Neuronal stem cell (in vitro differentiated cells): ENCODE results near the gene TRMT61A.

Experiments
- DNase-seq: peaks from one replicate; pipeline ENCODE4 v3.0.0-alpha.2; 2013; ENCODE audit warnings: low spot score
- H2AFZ ChIP-seq: one replicate; pipeline ENCODE4 v1.6.1; 2013; ENCODE audit warnings: mild to moderate bottlenecking, low read length, inconsistent platforms
- H2AK5ac ChIP-seq: 2 replicates; pipeline ENCODE4 v1.6.1; 2013; ENCODE audit warnings: low read depth, mild to moderate bottlenecking, inconsistent platforms, low read length, moderate library complexity, mixed read lengths
- H2BK120ac ChIP-seq: 2 replicates; pipeline ENCODE4 v1.6.1; 2013; ENCODE audit warnings: low read depth, mild to moderate bottlenecking, inconsistent platforms, low read length, moderate library complexity, mixed read lengths
- H2BK12ac ChIP-seq: one replicate; pipeline ENCODE4 v1.6.1; 2013; ENCODE audit warnings: low read length, inconsistent platforms
- H2BK15ac ChIP-seq: 2 replicates; pipeline ENCODE4 v1.6.1; 2013; ENCODE audit warnings: mild to moderate bottlenecking, low read length, inconsistent platforms, mixed read lengths
- H2BK5ac ChIP-seq: one replicate; pipeline ENCODE4 v1.6.1; 2013; ENCODE audit warnings: inconsistent platforms, mild to moderate bottlenecking, low read length, moderate library complexity
- H3K14ac ChIP-seq: one replicate; pipeline ENCODE4 v1.6.1; 2013; ENCODE audit warnings: low read length, inconsistent platforms
- H3K18ac ChIP-seq: 2 replicates; pipeline ENCODE4 v1.6.1; 2013; ENCODE audit warnings: low read length, inconsistent platforms
- H3K23ac ChIP-seq: 2 replicates; pipeline ENCODE4 v1.6.1; 2013; ENCODE audit warnings: low read depth, mild to moderate bottlenecking, mixed read lengths, low read length, inconsistent platforms; ENCODE audit not compliant: poor library complexity
- H3K27ac ChIP-seq: replicated peaks from 3 replicates; pipeline ENCODE4 v1.5.1; 2013; ENCODE audit warnings: low read length, inconsistent platforms
- H3K27me3 ChIP-seq, 3 experiments: 2 replicates each; pipeline ENCODE4 v1.6.1; 2013; ENCODE audit warnings: low read length in 3 of 3, mild to moderate bottlenecking in 2 of 3, inconsistent platforms in 1 of 3, low read depth in 1 of 3, mixed read lengths in 1 of 3, moderate library complexity in 1 of 3; ENCODE audit not compliant: control insufficient read depth in 3 of 3, insufficient read depth in 3 of 3
- H3K36me3 ChIP-seq, 2 donors: replicated peaks in 1 of 2; 2 replicates each; pipeline ENCODE4 v1.6.1; 2013; ENCODE audit warnings: low read length in 2 of 2; ENCODE audit not compliant: control insufficient read depth in 2 of 2, insufficient read depth in 2 of 2
- H3K4ac ChIP-seq: 2 replicates; pipeline ENCODE4 v1.6.1; 2013; ENCODE audit warnings: inconsistent platforms, mild to moderate bottlenecking, low read length, moderate library complexity
- H3K4me1 ChIP-seq, 2 donors: 1 replicate in 1 of 2; 2 replicates in 1 of 2; pipeline ENCODE4 v1.6.1; 2013; ENCODE audit warnings: low read length in 2 of 2, low read depth in 1 of 2; ENCODE audit not compliant: control insufficient read depth in 2 of 2, insufficient read depth in 1 of 2
- H3K4me2 ChIP-seq: one replicate; pipeline ENCODE4 v1.6.1; 2013; ENCODE audit warnings: mild to moderate bottlenecking, low read length, inconsistent platforms; ENCODE audit not compliant: insufficient read depth, poor library complexity, severe bottlenecking
- H3K4me3 ChIP-seq, 2 donors: 2 replicates each; pipeline ENCODE4 v1.5.1; 2013; ENCODE audit warnings: low read length in 2 of 2, mild to moderate bottlenecking in 2 of 2, inconsistent platforms in 1 of 2, moderate library complexity in 1 of 2
- H3K79me1 ChIP-seq: one replicate; pipeline ENCODE4 v1.6.1; 2013; ENCODE audit warnings: low read depth, mild to moderate bottlenecking, inconsistent platforms, low read length, moderate library complexity
- H3K9ac ChIP-seq: one replicate; pipeline ENCODE4 v1.6.1; 2013; ENCODE audit warnings: mild to moderate bottlenecking, low read depth, low read length, inconsistent platforms; ENCODE audit not compliant: poor library complexity
- H3K9me3 ChIP-seq, 2 donors: replicated peaks in 1 of 2; 2 replicates each; pipeline versions ENCODE3 to v1.6.1; 2013; ENCODE audit warnings: low read length in 2 of 2, mild to moderate bottlenecking in 2 of 2, inconsistent platforms in 1 of 2, low read depth in 1 of 2, mixed read lengths in 1 of 2, moderate library complexity in 1 of 2; ENCODE audit not compliant: control insufficient read depth in 2 of 2, insufficient read depth in 1 of 2
- H4K8ac ChIP-seq: one replicate; pipeline ENCODE4 v1.6.1; 2013; ENCODE audit warnings: low read depth, mild to moderate bottlenecking, inconsistent platforms, low read length, moderate library complexity
- H4K91ac ChIP-seq: one replicate; pipeline ENCODE4 v1.6.1; 2013; ENCODE audit warnings: low read length, low read depth, mild to moderate bottlenecking, inconsistent platforms; ENCODE audit not compliant: poor library complexity
- WGBS, 2 donors: extraction: QIAGEN DNeasy Blood & Tissue Kit; methylation state at CpG; one replicate each; pipeline ENCODE4 v1.1.7; 2013; ENCODE audit warnings: missing lambda C conversion rate in 2 of 2, mixed read lengths in 1 of 2; ENCODE audit not compliant: insufficient read length in 2 of 2, insufficient replicate concordance in 1 of 2; ENCODE audit errors: extremely low coverage in 2 of 2; 5-methylcytosine and 5-hydroxymethylcytosine counted together

TRMT61A gene

GRCh38 chr14:103546652-103547454 lies 17.9 kb downstream of the TRMT61A start:
- no peaks in the 10 kb centered on the region for H3K27me3 ChIP-seq
- WGBS, 2 donors = no CpG with 5 or more reads among the region's 21 CpGs
- H3K4ac ChIP-seq = peak overlapping the region; percentile 77
- H3K18ac ChIP-seq = peak overlapping the region; percentile 76
- H3K14ac ChIP-seq = peak overlapping the region; percentile 97
- H3K4me2 ChIP-seq = no peak overlapping the region
- H2BK15ac ChIP-seq = peak overlapping the region; percentile 70
- H2AFZ ChIP-seq = peak overlapping the region; percentile 1
- H3K9me3 ChIP-seq = no peaks in the 10 kb centered on the region
- peaks cover 31 to 52% of the 10 kb centered on the region in 2 donors for H3K4me1 ChIP-seq
- H3K23ac ChIP-seq = peak overlapping the region; percentile 91
- H3K36me3 ChIP-seq = no peaks in the 10 kb centered on the region
- H3K79me1 ChIP-seq = peaks cover 12% of the 10 kb centered on the region
- no peak for DNase-seq
- H3K27ac ChIP-seq = no peak overlapping the region
- no peak overlapping the region for H4K8ac ChIP-seq
- H3K4me3 ChIP-seq = no peak overlapping the region
- peak overlapping the region; percentile 99 for H2AK5ac ChIP-seq
- peak overlapping the region; percentile 98 for H2BK5ac ChIP-seq
- H2BK12ac ChIP-seq = peak overlapping the region; percentile 59
- H3K9ac ChIP-seq = peak overlapping the region; percentile 72
- peak overlapping the region; percentile 53 for H4K91ac ChIP-seq
- peak overlapping the region; percentile 61 for H2BK120ac ChIP-seq

DNA sequence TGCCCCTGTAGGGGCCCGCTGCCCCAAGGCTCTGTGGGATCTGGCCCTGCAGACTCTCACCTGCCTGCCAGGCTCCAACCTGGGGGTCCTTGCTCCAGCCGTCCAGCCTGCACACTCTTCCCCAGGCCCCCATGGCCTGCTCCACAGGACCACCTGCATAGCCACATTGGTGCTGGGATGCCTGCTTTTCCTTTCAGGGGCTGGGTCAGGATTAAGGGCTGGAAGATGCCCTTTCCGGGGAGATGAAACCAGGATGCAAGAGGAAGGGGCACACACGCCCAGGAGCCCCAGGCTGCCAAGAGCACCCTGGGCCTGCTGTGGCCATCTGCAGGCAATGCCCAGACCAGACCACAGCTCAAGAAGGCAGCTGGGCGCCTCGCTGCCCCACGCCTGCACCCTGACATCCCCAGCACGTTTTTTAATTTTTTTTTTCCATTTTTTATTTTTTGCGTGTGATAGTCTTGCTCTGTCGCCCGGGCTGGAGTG lies 18.5 kb downstream of the TRMT61A start:
- Histone ChIP-seq H3K4me3 (no peak overlapping the region), H3K23ac (no peak overlapping the region), H4K8ac (no peak overlapping the region), H3K36me3 (no peaks in the 10 kb centered on the region), H3K14ac (no peak overlapping the region), H3K4ac (no peak overlapping the region), H3K4me1 (peaks cover 24 to 46% of the 10 kb centered on the region in 2 donors), H3K18ac (peak overlapping the region; percentile 74), H3K27me3 (no peaks in the 10 kb centered on the region), H3K27ac (no peak overlapping the region), H2AFZ (no peak overlapping the region), H3K79me1 (peaks cover 12% of the 10 kb centered on the region), H3K9me3 (no peaks in the 10 kb centered on the region), H2BK120ac (peak overlapping the region; percentile 61), H2AK5ac (peak overlapping the region; percentile 99), H2BK15ac (peak overlapping the region; percentile 70), H2BK12ac (peak overlapping the region; percentile 59), H3K9ac (no peak overlapping the region), H3K4me2 (no peak overlapping the region), H2BK5ac (peak overlapping the region; percentile 98), H4K91ac (peak overlapping the region; percentile 9)
- DNase-seq = no peak
- WGBS, 2 donors = no CpG with 5 or more reads among the region's 11 CpGs

GRCh38 chr14:103547941-103548462 lies 19.0 kb downstream of the TRMT61A start:
- peaks cover 12% of the 10 kb centered on the region for H3K79me1 ChIP-seq
- H3K36me3 ChIP-seq = no peaks in the 10 kb centered on the region
- H3K4me2 ChIP-seq = no peak overlapping the region
- no peak overlapping the region for H2BK5ac ChIP-seq
- peak overlapping the region; percentile 37 for H2BK15ac ChIP-seq
- H2AFZ ChIP-seq = no peak overlapping the region
- no peak overlapping the region for H3K4me3 ChIP-seq
- no peaks in the 10 kb centered on the region for H3K27me3 ChIP-seq
- no peak for DNase-seq
- H3K9ac ChIP-seq = no peak overlapping the region
- peak overlapping the region; percentile 72 for H2AK5ac ChIP-seq
- H2BK120ac ChIP-seq = no peak overlapping the region
- H4K91ac ChIP-seq = no peak overlapping the region
- H4K8ac ChIP-seq = no peak overlapping the region
- H3K4ac ChIP-seq = no peak overlapping the region
- no peak overlapping the region for H3K14ac ChIP-seq
- no peak overlapping the region for H3K23ac ChIP-seq
- H3K4me1 ChIP-seq = peaks cover 23 to 43% of the 10 kb centered on the region in 2 donors
- no CpG with 5 or more reads among the region's 18 CpGs for WGBS, 2 donors
- no peak overlapping the region for H3K18ac ChIP-seq
- H2BK12ac ChIP-seq = no peak overlapping the region
- H3K9me3 ChIP-seq = no peaks in the 10 kb centered on the region
- H3K27ac ChIP-seq = no peak overlapping the region
